Nephron progenitor cell (in vitro differentiated cells): ENCODE data around the gene SFXN1.

ENCODE experiments used
- DNase-seq: peaks from one replicate; pipeline ENCODE4 v3.0.0; 2021
- H3K27ac Mint-ChIP-seq: 2 replicates; pipeline ENCODE4 v1.8.0; 2021; ENCODE audit warnings: mild to moderate bottlenecking, moderate library complexity, mixed read lengths
- H3K27me3 Mint-ChIP-seq: 2 replicates; pipeline ENCODE4 v1.8.0; 2021; ENCODE audit warnings: mild to moderate bottlenecking, low read depth, mixed read lengths; ENCODE audit not compliant: poor library complexity
- H3K36me3 Mint-ChIP-seq: 2 replicates; pipeline ENCODE4 v1.8.0; 2021; ENCODE audit warnings: low read depth, mixed read lengths
- H3K4me1 Mint-ChIP-seq: 2 replicates; pipeline ENCODE4 v1.8.0; 2021; ENCODE audit warnings: mixed read lengths
- H3K4me3 Mint-ChIP-seq: 2 replicates; pipeline ENCODE4 v1.8.0; 2021; ENCODE audit warnings: mild to moderate bottlenecking, moderate library complexity, mixed read lengths
- H3K9me3 Mint-ChIP-seq: 2 replicates; pipeline ENCODE4 v1.8.0; 2021; ENCODE audit warnings: mild to moderate bottlenecking, moderate library complexity, mixed read lengths
- TF ChIP-seq, protein P1 (sequence below): fragments of 200-600 bp; sonication (generic); IDR thresholded peaks from 2 replicates; pipeline ENCODE4 v1.5.0; 2021; ENCODE audit warnings: antibody characterized with exemption

Gene SFXN1

DNA sequence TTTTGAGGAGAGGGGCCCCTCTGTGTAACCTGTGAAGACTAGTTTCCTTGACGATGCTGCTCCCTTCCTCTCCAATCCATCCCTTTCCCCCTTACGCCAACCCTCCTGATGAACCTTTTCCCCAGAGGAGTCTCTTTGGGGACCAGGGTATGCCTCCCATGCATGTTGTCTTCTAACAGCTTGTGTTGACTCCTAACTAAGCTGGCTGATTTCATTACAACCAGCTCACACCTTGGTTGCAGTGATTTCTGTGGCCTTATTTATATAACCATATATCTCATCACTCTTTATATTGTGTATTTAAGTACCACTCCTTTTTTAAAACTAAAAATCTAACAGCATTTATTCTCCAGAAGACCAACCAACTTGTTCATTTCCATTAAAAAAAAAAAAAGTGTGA, 42.5 kb downstream of the SFXN1 start:
- Mint-ChIP-seq H3K36me3 (peaks cover 79% of the 10 kb centered on the region), H3K9me3 (peaks cover 8% of the 10 kb centered on the region), H3K4me1 (no peaks in the 10 kb centered on the region), H3K27ac (peak overlapping the region; percentile 32), H3K4me3 (no peak overlapping the region), H3K27me3 (no peaks in the 10 kb centered on the region)
- TF ChIP-seq, protein P1, sequence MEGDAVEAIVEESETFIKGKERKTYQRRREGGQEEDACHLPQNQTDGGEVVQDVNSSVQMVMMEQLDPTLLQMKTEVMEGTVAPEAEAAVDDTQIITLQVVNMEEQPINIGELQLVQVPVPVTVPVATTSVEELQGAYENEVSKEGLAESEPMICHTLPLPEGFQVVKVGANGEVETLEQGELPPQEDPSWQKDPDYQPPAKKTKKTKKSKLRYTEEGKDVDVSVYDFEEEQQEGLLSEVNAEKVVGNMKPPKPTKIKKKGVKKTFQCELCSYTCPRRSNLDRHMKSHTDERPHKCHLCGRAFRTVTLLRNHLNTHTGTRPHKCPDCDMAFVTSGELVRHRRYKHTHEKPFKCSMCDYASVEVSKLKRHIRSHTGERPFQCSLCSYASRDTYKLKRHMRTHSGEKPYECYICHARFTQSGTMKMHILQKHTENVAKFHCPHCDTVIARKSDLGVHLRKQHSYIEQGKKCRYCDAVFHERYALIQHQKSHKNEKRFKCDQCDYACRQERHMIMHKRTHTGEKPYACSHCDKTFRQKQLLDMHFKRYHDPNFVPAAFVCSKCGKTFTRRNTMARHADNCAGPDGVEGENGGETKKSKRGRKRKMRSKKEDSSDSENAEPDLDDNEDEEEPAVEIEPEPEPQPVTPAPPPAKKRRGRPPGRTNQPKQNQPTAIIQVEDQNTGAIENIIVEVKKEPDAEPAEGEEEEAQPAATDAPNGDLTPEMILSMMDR, result no peak
- no peak for DNase-seq

DNA sequence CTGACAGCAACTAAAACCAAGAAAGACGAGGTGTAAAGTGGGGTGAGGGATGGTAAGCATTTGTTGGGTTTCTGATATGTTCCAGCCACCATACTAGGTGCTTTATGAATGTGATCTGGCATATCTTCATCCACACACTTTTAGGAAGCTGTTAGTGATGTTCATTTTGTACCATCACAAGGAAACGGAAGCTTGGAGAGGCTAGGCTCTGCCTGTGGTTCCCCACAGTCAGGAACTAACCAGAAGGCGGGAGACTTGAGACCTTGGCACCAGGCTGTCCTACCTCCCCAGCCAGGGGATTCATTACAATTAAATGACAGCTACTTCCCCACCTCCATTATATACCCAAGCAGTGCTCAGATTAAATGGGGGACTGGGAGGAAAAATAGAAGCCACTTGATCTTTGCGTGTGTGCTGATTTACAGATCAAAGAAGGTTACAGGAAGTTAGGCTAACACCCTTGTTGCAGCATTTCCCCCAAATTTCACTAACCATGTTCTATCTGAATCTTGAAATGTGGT, 43.0 kb downstream of the SFXN1 start:
- Mint-ChIP-seq H3K4me1 (no peaks in the 10 kb centered on the region), H3K27ac (peak overlapping the region; percentile 32), H3K36me3 (peaks cover 79% of the 10 kb centered on the region), H3K27me3 (no peaks in the 10 kb centered on the region), H3K4me3 (no peak overlapping the region), H3K9me3 (peaks cover 8% of the 10 kb centered on the region)
- no peak for DNase-seq
- TF ChIP-seq, protein P1, result no peak

DNA sequence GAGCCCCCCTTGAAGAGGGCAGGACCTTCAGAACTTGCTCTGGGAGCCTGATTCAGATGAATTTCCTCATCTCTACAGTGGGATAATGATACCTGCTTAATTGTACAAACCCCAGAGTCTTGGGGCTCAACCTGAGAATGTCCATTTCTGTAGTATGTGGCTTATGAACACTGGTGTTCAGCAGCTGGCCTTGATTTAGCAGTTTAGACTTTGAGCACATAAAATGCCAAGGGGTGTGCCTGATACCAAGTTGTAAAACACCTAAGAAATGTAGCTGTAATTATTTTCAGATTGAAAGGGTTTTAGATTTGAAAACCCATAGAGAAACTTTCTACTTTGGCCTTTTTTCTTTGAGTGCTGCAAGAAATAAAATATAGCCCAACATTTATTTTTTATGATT, 44.9 kb downstream of the SFXN1 start:
- Mint-ChIP-seq H3K36me3 (peaks cover 76% of the 10 kb centered on the region), H3K27me3 (no peaks in the 10 kb centered on the region), H3K4me1 (no peaks in the 10 kb centered on the region), H3K27ac (peak overlapping the region; percentile 79), H3K9me3 (peaks cover 6% of the 10 kb centered on the region), H3K4me3 (no peak overlapping the region)
- DNase-seq, result no peak
- TF ChIP-seq, protein P1, result no peak

DNA sequence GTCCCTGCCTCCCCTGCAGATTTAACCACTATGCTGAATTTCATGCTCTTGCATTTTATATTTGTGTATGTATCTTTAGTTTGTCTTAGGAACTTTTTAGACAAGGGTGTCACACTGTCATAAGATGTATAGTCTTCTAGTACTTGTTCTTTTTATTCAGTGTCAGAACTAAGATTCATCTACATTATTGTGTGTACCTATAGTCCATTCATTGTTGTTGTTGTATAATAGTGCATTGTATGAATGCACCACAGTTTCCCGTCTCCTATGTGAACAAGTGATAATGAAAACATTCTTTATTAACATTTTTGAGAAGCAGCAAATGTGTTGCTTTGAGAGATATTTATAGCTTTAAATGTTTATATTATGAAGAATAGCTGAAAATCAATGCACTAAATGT, 45.9 kb downstream of the SFXN1 start:
- no peak for DNase-seq
- no peak overlapping the region for H3K4me3 Mint-ChIP-seq
- no peaks in the 10 kb centered on the region for H3K27me3 Mint-ChIP-seq

DNA sequence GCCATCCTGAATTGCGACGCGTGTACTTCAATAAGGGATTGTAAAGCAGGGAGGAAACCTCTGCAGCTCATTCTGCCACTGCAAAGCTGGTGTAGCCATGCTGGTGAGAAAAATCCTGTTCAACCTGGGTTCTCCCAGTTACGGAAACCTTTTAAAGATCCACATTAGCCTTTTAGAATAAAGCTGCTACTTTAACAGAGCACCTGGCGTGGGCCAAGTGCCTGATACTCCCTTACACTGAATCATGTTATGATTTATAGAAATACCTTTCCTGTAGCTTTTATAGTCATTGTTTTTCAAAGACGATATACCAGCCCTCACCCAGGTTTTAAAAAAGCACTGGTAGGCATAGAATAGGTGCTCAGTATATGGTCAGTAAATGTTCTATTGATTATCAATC, 48.3 kb downstream of the SFXN1 start:
- Mint-ChIP-seq H3K4me3 (no peak overlapping the region), H3K27me3 (no peaks in the 10 kb centered on the region), H3K36me3 (peaks cover 51% of the 10 kb centered on the region), H3K9me3 (no peaks in the 10 kb centered on the region), H3K27ac (peak overlapping the region; percentile 85), H3K4me1 (no peaks in the 10 kb centered on the region)
- TF ChIP-seq, protein P1, result no peak
- no peak for DNase-seq

More for the DNA sequence above, 45.9 kb downstream of the SFXN1 start:
- Mint-ChIP-seq H3K36me3 (peaks cover 72% of the 10 kb centered on the region), H3K9me3 (no peaks in the 10 kb centered on the region), H3K27ac (peak overlapping the region; percentile 34), H3K4me1 (no peaks in the 10 kb centered on the region)
- TF ChIP-seq, protein P1, result no peak

DNA sequence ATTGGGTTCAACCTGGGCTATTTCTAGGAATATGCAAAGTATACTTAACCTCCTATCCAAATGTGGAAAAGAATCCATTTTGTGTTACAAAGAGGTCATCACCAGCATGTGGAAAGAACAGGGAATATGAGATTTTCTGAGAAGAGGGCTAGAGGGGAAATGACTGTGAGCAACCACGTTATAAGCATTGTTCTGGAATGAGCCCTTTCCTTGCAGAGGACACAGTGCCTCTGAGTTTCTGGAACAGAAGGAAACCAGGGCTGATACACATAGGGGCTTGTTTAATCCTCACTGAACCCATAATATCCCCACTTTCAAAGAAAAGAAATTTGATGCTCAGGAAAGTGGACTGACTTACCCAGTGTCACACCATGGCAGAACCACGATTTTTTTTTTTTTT, 53.0 kb downstream of the SFXN1 start:
- TF ChIP-seq, protein P1, result no peak
- Mint-ChIP-seq H3K4me3 (no peak overlapping the region), H3K27me3 (peaks cover 2% of the 10 kb centered on the region), H3K36me3 (peaks cover 22% of the 10 kb centered on the region), H3K4me1 (peaks cover 6% of the 10 kb centered on the region), H3K9me3 (no peaks in the 10 kb centered on the region), H3K27ac (peak overlapping the region; percentile 14)
- no peak for DNase-seq
